Dermis microvascular lymphatic vessel endothelial cell (primary cell): ENCODE measurements around the gene PSMB4. TPM values are rescaled to one million over a fixed set of nuclear protein-coding genes. Genes with fewer than 3 reads are reported as not detected.
"Not testable (repeated sequence)": the region's sequence is repeated elsewhere in the genome, so short reads cannot be mapped to it uniquely, and the experiment has no call there.

ENCODE experiments used
- DNase-seq, 2 donors: peaks; one replicate each; pipeline versions ENCODE4 v3.0.0 to v3.0.0-alpha.2; 2010; ENCODE audit warnings: low read depth in 2 of 2
- total RNA-seq: library from RNA; depleted of rRNA; stranded (reverse); fragments of >200 nt; gene quantifications from 2 replicates; pipeline ENCODE4 v1.2.1, GENCODE V29; 2014

Gene PSMB4
- 435 and 447 TPM in 2 replicates for total RNA-seq

DNA sequence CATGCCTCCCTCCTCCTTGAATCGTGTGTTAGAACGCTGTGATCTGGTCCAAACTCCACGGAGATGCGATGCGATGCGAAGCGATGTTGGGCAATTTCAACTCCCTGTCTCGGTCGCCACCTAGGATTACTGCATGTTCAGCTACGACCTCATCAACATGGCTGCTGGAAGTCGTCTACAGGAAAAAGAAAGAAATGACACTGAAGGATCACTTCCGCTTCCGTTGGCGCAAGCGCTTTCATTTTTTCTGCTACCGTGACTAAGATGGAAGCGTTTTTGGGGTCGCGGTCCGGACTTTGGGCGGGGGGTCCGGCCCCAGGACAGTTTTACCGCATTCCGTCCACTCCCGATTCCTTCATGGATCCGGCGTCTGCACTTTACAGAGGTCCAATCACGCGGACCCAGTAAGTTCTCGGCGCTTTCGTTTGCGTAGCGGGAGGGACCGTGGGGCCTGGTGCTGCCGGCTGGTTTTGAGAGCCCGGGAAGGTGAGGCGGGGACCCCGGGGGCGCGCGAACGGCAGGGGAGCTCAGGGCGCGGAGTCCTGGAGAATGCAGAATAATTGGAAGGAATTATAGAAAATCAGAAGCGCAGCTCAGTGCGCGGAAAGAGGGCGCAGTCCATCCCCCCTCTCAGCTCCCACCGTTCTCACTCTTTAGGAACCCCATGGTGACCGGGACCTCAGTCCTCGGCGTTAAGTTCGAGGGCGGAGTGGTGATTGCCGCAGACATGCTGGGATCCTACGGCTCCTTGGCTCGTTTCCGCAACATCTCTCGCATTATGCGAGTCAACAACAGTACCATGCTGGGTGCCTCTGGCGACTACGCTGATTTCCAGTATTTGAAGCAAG, at the start of gene PSMB4:
Gene PSMB4 (plus strand): TSS at position 250 of the 848 bp plus-strand sequence. CDS start 15 bp downstream, at position 265.
- peak; percentile 91 to 94 for DNase-seq

DNA sequence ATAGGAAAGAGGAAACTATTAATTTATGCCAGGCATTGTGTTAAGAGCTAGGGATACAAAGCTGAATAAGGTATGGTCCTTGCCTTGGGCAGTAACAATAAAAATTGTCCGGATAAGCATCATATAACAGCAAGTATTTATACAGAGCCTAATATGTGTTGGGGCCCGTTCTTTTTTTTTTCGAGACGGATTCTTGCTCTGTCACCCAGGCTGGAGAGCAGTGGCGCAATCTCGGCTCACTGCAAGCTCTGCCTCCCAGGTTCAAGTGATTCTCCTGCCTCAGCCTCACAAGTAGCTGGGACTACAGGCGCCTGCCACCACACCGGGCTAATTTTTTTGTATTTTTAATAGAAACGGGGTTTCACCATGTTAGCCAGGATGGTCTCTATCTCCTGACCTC, 49.0 kb upstream of the PSMB4 start:
- not testable (repeated sequence) for DNase-seq

DNA sequence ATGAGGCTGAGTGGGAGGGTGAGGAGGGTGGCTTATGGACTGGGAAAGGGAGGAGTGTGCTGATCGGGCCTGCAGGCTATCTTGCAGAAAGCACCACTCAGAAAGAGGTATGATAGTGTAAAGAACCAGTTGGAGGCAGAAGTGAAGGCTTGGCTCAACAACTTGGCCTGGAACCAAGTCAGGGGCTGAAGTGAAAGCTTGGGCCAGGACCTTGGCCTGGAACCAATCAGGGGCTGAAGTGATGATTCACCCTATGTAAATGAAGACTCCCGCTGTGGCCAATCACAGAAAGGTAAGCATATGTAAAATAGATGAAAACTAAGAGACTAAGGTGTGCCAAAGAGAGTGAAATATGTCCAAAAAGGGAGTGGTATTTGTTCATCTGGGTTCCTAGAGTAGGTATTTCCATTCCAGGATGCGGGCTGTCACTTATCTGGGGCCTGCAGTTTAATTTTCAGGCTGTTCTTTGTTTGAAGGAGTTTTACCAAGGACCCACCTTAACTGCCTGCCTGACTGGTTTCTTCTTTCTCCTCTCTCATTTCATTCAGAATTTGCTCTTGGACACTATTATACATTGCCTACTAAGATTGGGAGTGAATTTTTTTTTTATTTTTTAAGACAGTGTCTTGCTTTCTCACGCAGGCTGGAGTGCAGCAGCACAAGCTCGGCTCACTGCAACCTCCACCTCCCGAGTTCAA, 47.2 kb upstream of the PSMB4 start:
- peak; percentile 21 to 49 for DNase-seq

- DNase-seq = no peak
Observed at GRCh38 chr1:151356696-151357095, 42.7 kb upstream of the PSMB4 start.

DNA sequence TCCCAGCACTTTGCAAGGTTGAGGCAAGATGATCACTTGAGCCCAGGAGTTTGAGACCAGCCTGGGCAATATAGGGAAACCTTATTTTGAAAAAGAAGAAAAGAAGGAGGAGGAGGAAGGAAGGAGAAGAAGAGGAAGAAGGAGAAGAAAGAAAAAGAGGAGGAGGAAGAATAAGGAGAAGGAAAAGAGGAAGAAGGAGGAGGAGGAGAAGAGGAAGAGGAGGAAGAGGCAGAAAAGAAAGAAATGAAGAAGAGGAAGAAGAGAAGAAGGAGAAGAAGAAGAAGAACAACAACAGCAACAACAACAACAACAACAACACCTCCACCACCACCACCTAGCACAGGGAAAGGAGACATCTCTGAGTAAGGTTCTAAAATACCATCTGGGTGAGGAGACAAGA, 37.5 kb upstream of the PSMB4 start:
- no peak for DNase-seq

- DNase-seq = no peak
Observed at GRCh38 chr1:151362308-151363155, 36.8 kb upstream of the PSMB4 start.

DNA sequence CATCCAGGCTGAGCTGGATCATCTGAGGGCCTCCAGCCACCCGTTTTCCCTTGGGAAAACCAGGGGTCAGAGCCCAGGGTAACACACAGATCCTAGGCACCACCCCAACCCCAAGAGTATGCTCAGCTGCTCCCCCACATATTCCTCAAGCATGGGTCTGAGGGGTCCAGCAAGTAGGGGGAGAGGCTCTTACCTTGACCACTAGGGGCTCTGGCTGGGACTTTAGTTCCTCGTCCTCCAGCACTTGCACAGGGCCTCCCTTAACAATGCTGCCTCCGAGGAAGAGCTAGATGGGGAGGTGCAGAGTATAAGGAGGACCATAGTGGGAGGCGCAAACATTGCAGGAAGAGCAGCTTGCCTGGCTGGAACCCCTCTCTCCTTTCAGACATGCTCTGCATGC, 34.4 kb upstream of the PSMB4 start:
- no peak for DNase-seq

- DNase-seq = no peak
Observed at GRCh38 chr1:151367658-151368392, 31.5 kb upstream of the PSMB4 start.

DNA sequence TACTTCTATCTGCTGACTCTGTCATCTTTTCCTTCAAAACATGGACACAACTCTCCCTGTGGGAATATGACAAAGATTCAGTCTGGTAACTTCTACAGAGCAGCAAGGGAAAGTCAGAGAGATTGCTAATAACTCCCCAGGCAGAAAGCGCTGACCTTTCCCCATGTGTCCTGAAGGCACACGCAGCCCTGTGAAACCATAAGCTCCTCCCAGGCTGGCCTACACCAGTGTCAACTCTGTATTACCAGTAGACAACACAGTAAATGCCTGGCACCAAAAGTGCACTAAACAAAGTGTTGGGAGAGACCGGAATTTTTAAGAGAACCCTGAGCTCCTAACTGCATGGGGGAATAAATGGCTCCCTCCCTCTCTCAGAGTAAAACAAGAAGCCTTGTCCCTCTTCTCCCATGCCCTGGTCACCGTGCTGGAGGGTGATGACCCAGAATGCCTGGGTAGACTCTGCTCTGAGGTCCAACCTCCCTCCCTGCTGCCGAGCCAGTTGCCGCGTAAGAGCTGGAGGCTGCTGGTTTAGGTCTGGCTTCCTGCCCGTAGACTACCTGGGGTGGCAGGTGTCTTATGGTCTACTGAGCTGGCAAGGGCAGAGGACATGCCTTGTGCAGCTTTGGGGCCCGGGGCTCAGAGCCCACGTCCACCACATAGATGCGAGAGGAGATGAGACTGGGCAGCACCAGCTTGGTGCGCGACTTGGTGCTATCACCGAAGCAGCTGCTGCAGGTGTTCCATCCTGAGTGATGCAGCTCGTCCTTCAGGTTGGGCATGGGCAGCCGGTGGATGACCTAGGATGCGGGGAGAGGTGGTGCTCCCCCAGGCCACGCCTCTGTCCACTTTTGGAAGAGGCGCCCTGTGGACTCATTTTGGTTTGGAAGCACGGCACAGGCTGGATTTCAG, 30.7 kb upstream of the PSMB4 start:
- no peak for DNase-seq

DNA sequence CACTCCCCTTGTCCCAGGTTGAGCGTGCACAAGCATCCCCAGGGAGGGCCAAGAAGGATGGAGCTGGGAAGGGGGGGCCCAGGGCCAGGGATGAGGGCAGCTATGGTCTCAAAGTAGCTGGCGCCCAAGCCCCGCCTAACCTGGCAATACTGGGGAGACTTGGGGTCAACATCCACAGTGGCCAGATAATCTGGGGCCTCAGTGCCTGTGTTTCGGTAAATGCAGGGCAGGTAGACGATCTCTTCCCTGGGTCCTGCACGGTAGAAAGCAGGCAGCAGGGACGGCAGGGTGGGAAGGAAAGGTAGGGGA, 30.1 kb upstream of the PSMB4 start:
- no peak for DNase-seq

GRCh38 chr1:151369621-151370048, 29.7 kb upstream of the PSMB4 start:
- no peak for DNase-seq

DNA sequence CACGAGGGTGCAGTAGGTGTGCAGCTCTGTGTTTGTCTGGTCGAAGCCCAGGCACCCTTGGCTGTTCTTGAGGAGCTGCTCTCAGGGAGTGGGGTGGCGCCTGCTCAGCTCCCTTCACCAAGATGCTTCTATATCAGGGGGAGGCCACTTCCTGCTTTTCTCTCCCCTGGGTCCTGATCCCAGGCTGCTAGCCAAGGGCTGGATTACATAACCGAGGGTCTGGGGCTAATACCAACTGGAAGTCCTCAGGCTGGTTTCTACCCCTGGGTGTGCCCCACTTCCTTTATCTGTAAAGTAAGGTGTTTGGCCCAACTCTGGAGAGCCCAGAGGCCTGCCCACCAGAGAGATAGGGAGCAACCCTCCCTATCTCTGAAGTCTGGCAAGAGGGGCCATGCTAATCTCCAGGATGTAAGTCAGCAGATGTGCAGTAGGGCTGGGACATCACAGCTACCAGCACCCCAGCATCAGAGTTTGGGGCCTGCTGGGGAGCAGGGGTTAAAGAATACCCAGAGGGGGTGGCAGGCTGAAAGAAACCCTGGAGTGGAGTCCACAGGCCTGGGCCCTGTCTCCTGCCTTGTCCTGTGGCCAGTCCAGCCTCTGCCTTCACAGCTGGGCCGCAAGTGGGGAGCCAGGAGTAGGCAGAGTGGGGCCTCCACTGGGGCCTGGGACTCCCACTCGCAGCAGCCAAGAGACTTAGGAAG, 29.0 kb upstream of the PSMB4 start:
- no peak for DNase-seq

GRCh38 chr1:151371370-151372057, 27.9 kb upstream of the PSMB4 start:
- DNase-seq = peak in 1 of 2 donors; percentile 56

GRCh38 chr1:151372058-151372934, 27.1 kb upstream of the PSMB4 start, which contains the start of gene SELENBP1:
Gene SELENBP1 (minus strand): TSS chr1:151372705. CDS start chr1:151372641, 64 bp downstream.
- DNase-seq = peak in 1 of 2 donors; percentile 19

GRCh38 chr1:151373196-151373595, 26.2 kb upstream of the PSMB4 start:
- no peak for DNase-seq

- no peak for DNase-seq
Observed at GRCh38 chr1:151377150-151377884, 22.1 kb upstream of the PSMB4 start.

DNA sequence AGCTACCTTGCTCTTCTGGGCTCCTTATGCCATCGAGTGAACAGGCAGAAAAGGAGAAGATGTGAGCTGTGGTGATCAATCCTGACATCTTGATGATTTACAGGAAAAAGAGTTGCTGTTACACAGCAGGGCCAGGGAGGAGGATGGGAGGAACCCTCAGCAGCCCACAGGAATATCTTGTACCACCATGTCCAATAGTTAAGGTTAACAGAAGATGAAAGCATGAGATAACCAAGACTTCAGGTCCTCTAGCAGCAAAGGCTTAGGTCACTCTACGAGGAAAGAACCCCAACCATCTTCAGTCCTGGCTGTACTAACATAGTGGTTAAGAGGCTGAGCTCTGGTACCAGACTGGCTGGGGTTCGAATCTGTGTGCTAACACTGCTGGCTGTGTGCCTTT, 14.8 kb upstream of the PSMB4 start:
- DNase-seq = no peak
